Testis (tissue), 2 donors: Measurements from ENCODE around the gene ST8SIA1.

ENCODE experiments used
- CTCF ChIP-seq, 3 experiments: fragments of 450-650 bp in 2 of 3; fragments of 200-600 bp in 1 of 3; sonication (generic) in 1 of 3; IDR thresholded peaks; one replicate each; pipeline ENCODE4 v1.5.1; 2016 to 2019; ENCODE audit warnings: antibody characterized with exemption in 3 of 3, mild to moderate bottlenecking in 2 of 3, moderate library complexity in 1 of 3
- POLR2A ChIP-seq: fragments of 450-650 bp; IDR thresholded peaks from one replicate; pipeline ENCODE4 v1.6.1; 2017; ENCODE audit warnings: antibody characterized with exemption, mild to moderate bottlenecking, moderate library complexity

- no peak for TF ChIP-seq CTCF (IDR thresholded peaks at IDR 0.05)
- no peak for TF ChIP-seq POLR2A
These were observed 62.0 kb downstream of the ST8SIA1 start for GRCh38 chr12:22272335-22273151.
